Activated T-helper 1 cell treated with anti-CD3 and anti-CD28 coated beads, Interleukin-12 subunit alpha, Interleukin-12 subunit beta, Interleukin-2, Interleukin-4 antibody, amounts not matched to agents 30 ng/mL and 10 ng/mL and 1 ng/mL, durations not matched to agents 14 hours and 24 hours and 36 hours (primary cell): Measurements from ENCODE around the gene SF3B5. TPM values are rescaled to one million over a fixed set of nuclear protein-coding genes. Genes with fewer than 3 reads are reported as not detected.
A peak's percentile ranks its signal among the peaks of the same experiment; 100 is the strongest.
"Not testable (repeated sequence)": the region's sequence is repeated elsewhere in the genome, so short reads cannot be mapped to it uniquely, and the experiment has no call there.

Source experiments
- DNase-seq: peaks from one replicate; pipeline ENCODE4 v3.0.0; 2021; ENCODE audit warnings: low spot score
- H3K27ac Mint-ChIP-seq: one replicate; pipeline ENCODE4 v1.8.0; 2021; ENCODE audit warnings: mild to moderate bottlenecking, mixed read lengths
- H3K27me3 Mint-ChIP-seq: one replicate; pipeline ENCODE4 v1.8.0; 2022; ENCODE audit warnings: mild to moderate bottlenecking, moderate library complexity, mixed read lengths; ENCODE audit not compliant: insufficient read depth
- H3K36me3 Mint-ChIP-seq: one replicate; pipeline ENCODE4 v1.8.0; 2021; ENCODE audit warnings: low read depth, mixed read lengths
- H3K4me1 Mint-ChIP-seq: one replicate; pipeline ENCODE4 v1.8.0; 2021; ENCODE audit warnings: low read depth, mixed read lengths
- H3K4me3 Mint-ChIP-seq: one replicate; pipeline ENCODE4 v1.8.0; 2021; ENCODE audit warnings: mild to moderate bottlenecking, moderate library complexity, mixed read lengths
- H3K9me3 Mint-ChIP-seq: one replicate; pipeline ENCODE4 v1.8.0; 2021; ENCODE audit warnings: mixed read lengths
- intact Hi-C: fragments of 100-400 bp; cut with micrococcal nuclease; formaldehyde crosslinking; loops from one replicate; pipeline ENCODE4 v1.15.1; 2024
- total RNA-seq: library from RNA; stranded (reverse); gene quantifications from 2 replicates; pipeline ENCODE4 v1.2.3, GENCODE V29; 2022

SF3B5 gene
- total RNA-seq, 1 donor from 2014 or later, result 232 TPM

DNA sequence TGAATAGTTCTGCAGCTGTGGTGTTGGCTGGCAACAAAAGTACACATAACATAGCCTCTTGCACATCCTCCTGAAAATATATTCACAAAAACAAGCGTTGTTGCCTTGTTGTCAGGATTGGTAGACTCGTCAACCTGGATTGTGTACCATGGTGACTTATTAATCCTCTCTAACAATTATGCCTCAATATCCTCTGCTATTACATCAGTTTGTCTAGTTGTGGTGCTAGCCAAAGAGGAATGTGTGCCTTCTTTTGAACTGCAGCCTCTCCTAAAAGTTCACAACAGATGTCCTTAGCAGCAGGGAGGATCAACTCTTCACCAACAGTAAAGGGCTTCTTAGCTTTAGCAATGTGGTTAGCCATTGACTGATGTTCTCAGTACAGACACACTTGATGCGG lies 3.6 kb upstream of the SF3B5 start:
- peaks cover 28% of the 10 kb centered on the region for H3K4me1 Mint-ChIP-seq
- no peaks in the 10 kb centered on the region for H3K9me3 Mint-ChIP-seq
- H3K4me3 Mint-ChIP-seq, result no peak overlapping the region
- H3K27me3 Mint-ChIP-seq, result peaks cover 5% of the 10 kb centered on the region
- H3K36me3 Mint-ChIP-seq, result peaks cover 9% of the 10 kb centered on the region
- no peak for DNase-seq
- no peak overlapping the region for H3K27ac Mint-ChIP-seq
- intact Hi-C loops, result loop anchor here (5.0 to 10.0 kb wide), 3 partner anchors 368 to 1154 kb away; partner anchors contain the start of gene HIVEP2

DNA sequence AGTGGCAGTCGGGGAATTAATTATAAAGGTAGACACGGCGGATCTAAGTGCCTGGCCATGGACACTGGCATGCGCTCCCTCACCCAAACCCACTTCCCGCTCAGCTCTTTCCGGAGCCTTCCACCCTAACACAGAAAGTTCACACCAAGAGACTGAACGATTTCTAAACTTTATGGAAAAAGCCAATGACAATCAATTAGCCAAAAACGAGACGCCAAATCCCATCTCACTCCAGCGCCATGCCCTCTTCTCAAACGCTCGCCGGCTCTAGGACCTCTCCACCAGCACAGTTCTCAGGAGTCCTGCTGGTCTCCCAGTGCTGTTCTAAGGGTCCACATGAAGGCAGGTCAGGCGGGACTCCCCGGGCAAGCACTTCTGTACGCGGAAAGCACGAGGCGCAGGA lies 641 bp downstream of the SF3B5 start:
- peak overlapping the region; percentile 98 for H3K27ac Mint-ChIP-seq
- no peak for DNase-seq
- peaks cover 39% of the 10 kb centered on the region for H3K4me1 Mint-ChIP-seq
- peaks cover 12% of the 10 kb centered on the region for H3K36me3 Mint-ChIP-seq
- no peaks in the 10 kb centered on the region for H3K9me3 Mint-ChIP-seq
- intact Hi-C loops, result loop anchor here (1.0 to 10.0 kb wide), 12 partner anchors 30 to 1150 kb away; partner anchors contain the start of genes ADAT2, HIVEP2, LTV1 and PEX3
- H3K4me3 Mint-ChIP-seq, result peak overlapping the region; percentile 96
- no peaks in the 10 kb centered on the region for H3K27me3 Mint-ChIP-seq

DNA sequence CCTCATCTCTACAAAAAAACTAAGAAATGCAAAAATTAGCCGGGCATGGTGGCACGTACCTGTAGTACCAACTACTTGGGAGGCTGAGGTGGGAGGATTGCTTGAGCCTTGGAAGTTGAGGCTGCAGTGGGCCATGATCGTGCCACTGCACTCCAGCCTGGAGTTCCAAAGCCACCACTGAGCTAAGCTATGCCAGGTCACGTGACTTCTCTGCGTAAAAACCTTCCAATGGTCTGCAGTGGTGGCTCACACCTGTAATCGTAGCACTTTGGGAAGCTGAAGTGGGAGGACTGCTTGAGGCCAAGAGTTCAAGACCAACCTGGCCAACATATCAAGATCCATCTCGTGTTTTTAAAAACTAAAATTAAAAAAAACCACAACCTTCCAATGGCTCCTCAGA lies 1.7 kb downstream of the SF3B5 start:
- Mint-ChIP-seq H3K27ac (peak overlapping the region; percentile 98), H3K27me3 (no peaks in the 10 kb centered on the region), H3K4me3 (peak overlapping the region; percentile 96), H3K36me3 (peaks cover 12% of the 10 kb centered on the region), H3K4me1 (peaks cover 39% of the 10 kb centered on the region), H3K9me3 (no peaks in the 10 kb centered on the region)
- intact Hi-C loops, result loop anchor here (2.0 to 10.0 kb wide), 3 partner anchors 153 to 1149 kb away; partner anchors contain the start of gene HIVEP2
- no peak for DNase-seq

GRCh38 chr6:144093236-144093635 lies 2.1 kb downstream of the SF3B5 start:
- DNase-seq, result no peak
- no peaks in the 10 kb centered on the region for H3K9me3 Mint-ChIP-seq
- no peaks in the 10 kb centered on the region for H3K27me3 Mint-ChIP-seq
- H3K36me3 Mint-ChIP-seq, result peaks cover 12% of the 10 kb centered on the region
- H3K4me1 Mint-ChIP-seq, result peaks cover 39% of the 10 kb centered on the region
- intact Hi-C loops, result loop anchor here (10.0 kb wide), 1 partner anchor 1148 kb away; the partner anchor contains the start of gene HIVEP2
- H3K4me3 Mint-ChIP-seq, result peak overlapping the region; percentile 96
- peak overlapping the region; percentile 34 for H3K27ac Mint-ChIP-seq

DNA sequence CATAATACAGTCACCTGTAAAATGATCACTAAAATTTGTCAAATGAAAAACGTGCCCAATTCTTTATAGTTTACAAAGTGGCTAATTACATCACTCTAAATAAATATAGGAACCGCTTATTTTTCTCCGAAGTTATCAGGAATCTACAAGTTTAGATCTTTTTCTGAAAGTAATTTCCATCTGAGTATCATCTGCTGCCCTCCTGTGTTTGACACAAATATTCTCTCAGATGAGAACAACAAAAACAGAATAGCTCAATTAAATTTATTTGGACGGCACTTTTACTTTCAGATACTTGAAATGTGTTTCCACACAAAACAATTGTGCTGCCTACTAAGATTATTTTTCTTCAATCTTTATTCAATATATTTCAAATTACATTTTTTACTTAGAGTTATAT lies 5.0 kb downstream of the SF3B5 start:
- intact Hi-C loops, result loop anchor here (1.0 to 10.0 kb wide), 2 partner anchors 148 to 1146 kb away; partner anchors contain the start of gene HIVEP2
- Mint-ChIP-seq H3K4me1 (peaks cover 23% of the 10 kb centered on the region), H3K27ac (no peak overlapping the region), H3K36me3 (peaks cover 14% of the 10 kb centered on the region), H3K4me3 (no peak overlapping the region), H3K9me3 (no peaks in the 10 kb centered on the region), H3K27me3 (no peaks in the 10 kb centered on the region)
- no peak for DNase-seq

DNA sequence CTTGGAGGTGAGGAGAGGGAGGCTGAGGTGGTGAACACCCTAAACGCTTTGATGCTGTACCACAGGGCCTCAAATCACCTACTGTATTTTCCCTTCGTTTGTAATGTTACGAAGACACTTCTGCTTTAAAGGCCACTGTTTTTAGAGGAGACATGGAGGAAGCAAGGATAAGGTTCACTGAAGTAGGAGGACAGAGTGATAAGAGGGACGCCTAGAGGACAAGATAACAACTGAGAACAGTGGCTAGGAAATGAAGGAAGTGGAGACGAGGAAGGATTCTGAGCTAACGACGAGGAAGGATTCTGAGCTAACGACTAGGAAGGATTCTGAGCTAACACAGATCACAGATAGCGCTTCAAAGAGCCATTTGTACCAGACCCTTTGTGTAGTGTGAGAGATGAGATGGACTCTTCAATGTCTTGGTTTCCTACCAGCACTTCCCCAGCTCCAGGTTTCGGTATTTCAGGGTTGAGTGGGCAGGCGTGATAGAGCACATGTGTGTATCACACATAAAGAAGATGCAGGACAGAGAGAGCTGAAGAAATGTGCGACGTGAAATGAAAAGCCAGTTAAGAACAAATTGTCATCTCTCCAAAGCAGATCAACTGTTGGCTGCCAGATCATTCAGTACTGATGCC lies 7.5 kb downstream of the SF3B5 start:
- Mint-ChIP-seq H3K36me3 (peaks cover 4% of the 10 kb centered on the region), H3K9me3 (no peaks in the 10 kb centered on the region), H3K27ac (no peak overlapping the region), H3K4me3 (no peak overlapping the region), H3K4me1 (peaks cover 7% of the 10 kb centered on the region), H3K27me3 (no peaks in the 10 kb centered on the region)
- intact Hi-C loops, result no loop called here
- DNase-seq, result no peak

DNA sequence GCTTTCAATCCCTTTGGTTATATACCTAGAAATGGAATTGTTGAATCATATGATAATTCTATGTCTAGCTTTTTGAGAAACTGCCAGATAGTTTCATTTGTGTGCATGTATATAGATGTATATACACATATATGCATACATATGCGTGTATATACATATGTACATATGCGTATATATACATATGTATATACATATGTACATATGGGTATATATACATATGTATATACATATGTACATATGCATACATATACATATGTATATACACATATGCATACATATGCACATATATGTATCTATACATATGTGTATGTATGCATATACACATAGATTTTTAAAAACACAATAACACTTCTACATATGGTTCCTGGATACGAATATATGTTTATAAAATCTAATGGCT lies 8.4 kb downstream of the SF3B5 start:
- no peak overlapping the region for H3K27ac Mint-ChIP-seq
- H3K4me1 Mint-ChIP-seq, result peaks cover under 1% of the 10 kb centered on the region
- H3K27me3 Mint-ChIP-seq, result no peaks in the 10 kb centered on the region
- H3K4me3 Mint-ChIP-seq, result no peak overlapping the region
- no peaks in the 10 kb centered on the region for H3K9me3 Mint-ChIP-seq
- no peak for DNase-seq
- intact Hi-C loops, result no loop called here
- H3K36me3 Mint-ChIP-seq, result peaks cover 4% of the 10 kb centered on the region

DNA sequence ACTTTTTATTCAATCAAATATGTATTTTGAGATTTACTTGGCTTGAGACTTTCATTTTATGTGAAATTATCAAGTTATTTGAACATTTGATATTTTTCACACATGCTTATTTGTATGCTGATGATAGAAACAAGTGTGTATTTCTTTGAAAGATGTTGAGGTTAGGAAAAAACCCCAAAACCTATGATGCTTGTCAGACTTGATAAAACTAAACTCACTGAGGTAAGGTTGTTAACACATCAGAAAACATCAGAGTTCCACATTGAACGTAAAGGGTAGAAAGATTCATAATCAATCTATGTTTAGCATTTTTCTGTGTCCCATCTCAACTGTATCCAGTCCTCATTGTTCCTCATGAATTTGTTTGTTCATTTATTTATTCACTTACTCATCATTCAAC lies 12.2 kb downstream of the SF3B5 start:
- no peak for DNase-seq
- Mint-ChIP-seq H3K4me1 (no peaks in the 10 kb centered on the region), H3K36me3 (peaks cover 2% of the 10 kb centered on the region), H3K27ac (no peak overlapping the region), H3K9me3 (no peaks in the 10 kb centered on the region), H3K4me3 (no peak overlapping the region), H3K27me3 (no peaks in the 10 kb centered on the region)
- intact Hi-C loops, result no loop called here

DNA sequence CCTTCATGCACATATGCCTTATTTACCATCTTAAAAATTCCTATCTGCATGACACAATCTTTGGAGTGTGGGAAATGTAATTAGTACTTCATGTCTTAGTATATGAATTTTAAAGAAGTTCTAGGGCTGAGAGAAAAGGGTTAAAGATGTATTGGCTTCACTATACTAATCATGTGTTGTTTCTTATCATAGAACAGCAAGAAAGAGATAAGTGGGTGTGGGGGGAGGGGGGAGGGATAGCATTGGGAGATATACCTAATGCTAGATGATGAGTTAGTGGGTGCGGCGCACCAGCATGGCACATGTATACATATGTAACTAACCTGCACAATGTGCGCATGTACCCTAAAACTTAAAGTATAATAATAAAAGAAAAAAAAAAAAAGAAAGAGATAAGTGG lies 13.0 kb downstream of the SF3B5 start:
- H3K4me3 Mint-ChIP-seq, H3K36me3 Mint-ChIP-seq, intact Hi-C loops, H3K9me3 Mint-ChIP-seq, H3K27ac Mint-ChIP-seq, H3K27me3 Mint-ChIP-seq, H3K4me1 Mint-ChIP-seq, DNase-seq: not testable (repeated sequence)

DNA sequence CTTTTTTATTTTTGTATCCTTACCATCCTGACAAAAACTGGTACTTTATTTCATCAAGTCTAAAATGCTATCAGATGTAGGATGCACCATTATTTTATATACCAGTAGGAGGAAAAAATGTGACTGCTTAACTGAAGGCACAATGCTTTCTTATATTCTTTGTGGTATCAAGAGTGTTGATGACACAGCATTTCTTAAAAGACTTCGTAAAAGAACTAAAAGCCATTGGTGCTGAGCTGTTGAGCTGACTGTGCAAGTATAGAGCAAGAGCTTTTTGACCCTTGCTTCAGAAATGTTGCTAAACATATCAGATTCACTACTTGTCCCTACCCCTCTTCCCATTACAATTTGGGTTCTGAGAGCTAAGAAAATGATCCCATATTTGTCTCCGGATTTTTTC lies 17.5 kb downstream of the SF3B5 start:
- no peaks in the 10 kb centered on the region for H3K9me3 Mint-ChIP-seq
- H3K36me3 Mint-ChIP-seq, result no peaks in the 10 kb centered on the region
- intact Hi-C loops, result no loop called here
- H3K27ac Mint-ChIP-seq, result no peak overlapping the region
- H3K27me3 Mint-ChIP-seq, result peaks cover 3% of the 10 kb centered on the region
- no peak overlapping the region for H3K4me3 Mint-ChIP-seq
- DNase-seq, result no peak
- H3K4me1 Mint-ChIP-seq, result peaks cover 13% of the 10 kb centered on the region

GRCh38 chr6:144075875-144076274 lies 19.5 kb downstream of the SF3B5 start:
- Mint-ChIP-seq H3K27ac (no peak overlapping the region), H3K27me3 (peaks cover 10% of the 10 kb centered on the region), H3K9me3 (no peaks in the 10 kb centered on the region), H3K4me3 (no peak overlapping the region), H3K36me3 (no peaks in the 10 kb centered on the region), H3K4me1 (peaks cover 13% of the 10 kb centered on the region)
- no peak for DNase-seq
- intact Hi-C loops, result no loop called here

DNA sequence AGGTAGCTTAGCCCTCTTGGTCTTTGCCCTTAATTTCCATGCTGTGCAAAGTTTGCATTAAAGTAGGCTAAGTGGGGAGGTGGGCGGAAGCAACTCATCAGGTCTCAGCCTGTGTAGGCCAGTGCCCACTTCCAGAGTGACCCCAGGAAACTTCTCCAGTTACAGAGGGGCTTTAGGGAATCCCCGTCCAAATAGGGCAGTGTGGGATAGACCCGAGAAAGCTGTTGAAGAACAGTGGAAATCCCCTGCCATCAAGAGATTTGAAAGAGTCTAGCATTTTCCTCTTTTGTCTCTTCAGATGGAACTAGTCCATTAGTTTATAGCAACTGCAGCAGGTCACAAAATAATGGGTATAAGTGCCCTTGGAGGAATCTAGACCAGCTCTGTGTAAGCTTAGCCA lies 20.2 kb downstream of the SF3B5 start:
- DNase-seq, result no peak
- H3K9me3 Mint-ChIP-seq, result no peaks in the 10 kb centered on the region

GRCh38 chr6:144073024-144073423 lies 22.3 kb downstream of the SF3B5 start:
- H3K36me3 Mint-ChIP-seq, result no peaks in the 10 kb centered on the region
- H3K4me1 Mint-ChIP-seq, result peaks cover 19% of the 10 kb centered on the region
- H3K4me3 Mint-ChIP-seq, result no peak overlapping the region
- H3K9me3 Mint-ChIP-seq, result peaks cover 3% of the 10 kb centered on the region
- no peak for DNase-seq
- H3K27ac Mint-ChIP-seq, result no peak overlapping the region
- peaks cover 10% of the 10 kb centered on the region for H3K27me3 Mint-ChIP-seq
- intact Hi-C loops, result no loop called here

More for the DNA sequence above, 20.2 kb downstream of the SF3B5 start:
- Mint-ChIP-seq H3K4me3 (no peak overlapping the region), H3K27ac (no peak overlapping the region), H3K4me1 (peaks cover 13% of the 10 kb centered on the region), H3K27me3 (peaks cover 10% of the 10 kb centered on the region), H3K36me3 (no peaks in the 10 kb centered on the region)
- intact Hi-C loops, result no loop called here
